DMS114 treated with DMSO at 0.1 percent for 48 hours (cell line): Measurements from ENCODE around the gene PDE6A.

Source experiments
- DNase-seq: peaks from one replicate; lab custom pipeline; 2025; ENCODE audit not compliant: unreplicated experiment; lab: John Stamatoyannopoulos, UW

PDE6A gene

DNA sequence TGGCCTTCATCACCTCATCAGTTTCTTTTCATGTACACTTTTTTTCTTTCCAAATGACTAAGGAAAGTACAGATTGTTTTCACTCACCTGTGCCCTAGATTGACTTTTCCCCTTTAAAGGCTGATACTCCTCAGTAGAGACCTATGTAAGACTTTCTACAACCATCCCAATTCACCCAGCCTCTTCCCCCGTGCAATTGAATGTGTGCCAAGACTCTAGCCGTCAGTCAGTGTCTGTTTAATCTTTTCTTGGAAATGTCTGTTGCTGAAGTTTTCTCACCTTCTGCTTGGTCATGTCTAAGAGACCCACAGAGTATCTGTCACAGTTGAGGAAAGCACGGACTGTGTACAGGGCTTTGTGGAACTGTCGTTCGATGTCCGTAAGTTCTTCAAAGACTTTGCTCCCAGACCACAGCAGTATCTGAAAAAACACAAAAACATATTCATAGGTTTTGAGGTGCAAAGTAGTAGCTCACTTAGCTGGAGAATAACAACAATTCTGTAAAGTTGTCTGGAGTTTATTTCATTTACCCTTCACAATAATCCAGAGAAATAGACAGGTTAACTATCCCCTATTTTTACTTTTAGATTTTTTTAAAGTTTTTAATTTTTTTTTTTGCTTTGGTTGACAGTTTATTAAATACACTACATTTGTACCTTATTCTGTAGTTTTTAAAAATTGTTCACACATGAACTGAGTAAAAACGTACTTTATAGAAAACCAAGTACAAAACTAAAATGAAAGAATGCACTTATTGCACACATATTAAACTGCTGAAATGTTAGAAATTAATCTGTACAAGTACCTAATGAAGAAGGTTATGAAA lies 13.6 kb downstream of the PDE6A start:
- DNase-seq: no peak

DNA sequence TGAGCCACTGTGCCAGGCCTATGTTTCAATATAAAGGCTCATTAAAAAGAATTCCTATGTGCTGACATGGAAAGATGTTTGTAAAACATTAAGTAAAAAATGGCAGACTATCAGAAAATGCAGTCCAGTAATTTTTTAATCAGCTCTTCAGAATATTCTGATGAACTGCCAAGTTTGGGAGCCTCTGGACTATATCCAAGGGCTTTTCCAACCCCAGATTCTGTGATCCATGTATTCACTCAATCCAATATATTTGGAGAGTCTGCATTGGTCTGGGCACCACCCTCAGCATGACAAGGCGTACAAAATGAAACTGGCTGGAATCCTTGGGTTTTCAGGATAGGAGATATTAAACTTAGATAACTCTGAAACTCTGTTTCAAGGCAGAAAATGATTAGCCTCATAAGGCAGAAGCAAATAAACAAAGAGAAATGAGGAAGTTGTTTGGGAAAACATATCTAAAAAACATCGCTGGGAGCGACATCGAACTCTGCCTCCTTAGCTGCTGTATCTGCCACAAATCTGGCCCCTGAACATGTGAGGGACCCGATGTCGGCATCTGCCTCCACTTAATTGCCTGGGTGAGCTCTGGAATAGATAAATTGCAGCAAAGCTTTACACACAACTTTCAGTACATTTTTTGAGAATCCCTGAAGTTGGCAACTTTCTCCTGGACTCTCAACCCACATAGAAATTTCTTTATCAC lies 14.4 kb downstream of the PDE6A start:
- no peak for DNase-seq

DNA sequence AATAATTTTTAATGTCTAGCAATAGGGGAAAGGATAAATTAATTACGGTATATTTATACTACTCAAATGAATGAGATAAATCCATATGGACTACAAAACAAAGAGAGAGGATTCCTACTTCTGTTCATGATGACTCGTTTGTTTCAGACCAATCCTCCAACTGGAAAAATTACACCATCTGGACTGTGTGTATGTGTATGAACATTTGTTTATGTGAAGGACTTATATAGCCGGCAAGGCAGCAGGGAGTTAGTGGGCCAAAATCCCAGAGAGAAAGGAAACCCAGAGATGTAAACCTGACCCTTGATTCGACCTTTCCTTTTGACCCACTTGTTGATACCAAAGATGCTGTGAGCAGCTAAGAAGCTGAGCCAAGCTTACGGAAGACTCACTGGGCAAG lies 20.1 kb downstream of the PDE6A start:
- DNase-seq: no peak

DNA sequence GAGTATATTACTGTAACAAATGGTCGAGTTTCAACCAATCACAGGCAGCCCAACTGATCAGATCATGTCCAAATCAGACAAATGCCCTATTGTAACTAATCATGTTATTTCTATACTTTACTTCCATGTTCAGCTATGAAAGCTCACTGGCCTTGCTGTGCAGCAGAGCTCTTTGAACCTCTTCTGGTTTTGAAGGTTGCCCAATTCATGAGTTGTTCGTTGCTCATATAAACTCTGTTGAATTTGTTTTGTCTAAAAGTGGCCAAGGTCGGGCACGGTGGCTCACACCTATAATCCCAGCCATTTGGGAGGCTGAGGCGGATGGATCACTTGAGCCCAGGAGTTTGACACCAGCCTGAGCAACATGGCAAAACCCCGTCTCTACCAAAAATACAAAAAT lies 21.6 kb downstream of the PDE6A start:
- no peak for DNase-seq

DNA sequence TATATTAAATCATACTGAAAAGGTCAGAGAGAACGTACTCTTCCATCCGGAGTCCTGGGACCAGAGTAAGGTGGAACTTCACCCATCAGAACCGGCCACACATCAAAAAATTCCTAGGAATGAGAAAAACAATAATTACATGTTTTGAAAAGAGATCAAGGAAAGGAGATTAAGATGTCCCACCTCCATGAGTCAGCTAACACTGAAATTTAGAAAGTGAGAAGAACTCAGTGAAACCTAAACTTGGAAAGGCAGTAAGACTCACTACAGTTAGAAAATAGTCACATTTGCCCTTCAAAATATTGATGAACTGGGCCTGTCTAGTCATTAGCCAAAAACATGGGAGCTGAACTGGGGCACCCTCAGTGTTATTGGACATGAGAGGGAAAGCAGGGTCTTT lies 23.0 kb downstream of the PDE6A start:
- no peak for DNase-seq

DNA sequence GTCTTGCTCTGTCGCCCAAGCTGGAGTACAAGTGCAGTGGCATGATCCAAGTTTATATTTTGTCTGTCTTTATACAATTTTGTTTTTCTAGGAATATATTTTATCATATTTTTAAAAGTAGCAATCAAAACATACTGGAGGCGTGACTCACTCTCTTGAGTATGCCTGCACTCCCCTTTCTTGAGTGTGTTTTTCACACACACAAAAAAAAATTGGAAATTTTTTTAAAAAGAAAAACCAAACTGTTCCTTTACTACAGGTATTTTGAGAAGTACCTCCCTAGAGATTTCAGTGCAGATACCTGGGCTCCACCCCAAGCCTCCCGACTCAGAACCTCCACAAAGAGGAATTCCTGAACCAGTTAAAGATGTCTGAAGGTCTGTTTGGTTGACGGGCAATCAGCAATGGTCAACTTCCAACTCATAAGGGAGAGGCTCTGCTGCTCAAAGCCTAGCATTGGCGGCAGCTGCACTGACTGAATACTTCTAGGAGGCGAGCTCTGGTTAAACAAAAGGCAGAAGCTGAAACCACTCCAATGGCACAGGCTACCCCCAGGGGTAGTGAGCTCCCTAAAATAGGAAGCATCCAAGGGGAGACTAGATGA lies 27.4 kb downstream of the PDE6A start:
- no peak for DNase-seq

DNA sequence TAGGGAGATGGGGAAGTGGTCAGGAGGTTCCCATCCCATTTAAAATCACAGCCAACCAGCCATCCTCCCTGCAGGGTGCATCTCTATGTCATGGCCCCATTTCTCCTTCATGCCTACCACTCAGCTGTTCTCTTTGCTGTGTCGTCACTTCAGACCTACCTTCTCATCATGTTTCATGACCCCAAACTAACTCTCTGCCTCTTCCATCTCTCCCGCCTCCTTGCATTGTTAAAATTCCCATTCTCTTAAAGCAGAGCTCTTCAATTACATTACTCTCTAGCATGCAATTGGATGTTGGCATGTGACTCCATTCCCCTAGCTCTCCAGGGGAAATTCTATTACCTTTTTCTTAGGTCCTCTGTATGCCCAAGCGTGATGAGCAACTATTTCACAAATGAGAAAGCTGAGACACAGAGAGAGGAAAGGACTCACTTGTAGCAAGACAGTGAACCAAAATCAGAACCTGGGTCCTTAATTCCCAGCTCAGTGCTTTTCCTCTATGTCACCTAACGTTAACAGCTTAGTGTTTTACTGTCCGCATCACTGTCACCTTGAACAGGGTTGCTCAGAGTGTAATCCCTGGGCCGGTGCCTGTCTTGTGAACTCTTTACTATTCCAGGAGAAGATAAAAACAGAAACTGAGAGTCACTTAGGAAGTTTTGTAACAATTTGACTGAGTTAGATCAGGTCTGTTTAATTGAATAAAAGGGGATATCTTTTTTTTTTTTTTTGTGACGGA lies 28.1 kb downstream of the PDE6A start:
- DNase-seq: no peak

DNA sequence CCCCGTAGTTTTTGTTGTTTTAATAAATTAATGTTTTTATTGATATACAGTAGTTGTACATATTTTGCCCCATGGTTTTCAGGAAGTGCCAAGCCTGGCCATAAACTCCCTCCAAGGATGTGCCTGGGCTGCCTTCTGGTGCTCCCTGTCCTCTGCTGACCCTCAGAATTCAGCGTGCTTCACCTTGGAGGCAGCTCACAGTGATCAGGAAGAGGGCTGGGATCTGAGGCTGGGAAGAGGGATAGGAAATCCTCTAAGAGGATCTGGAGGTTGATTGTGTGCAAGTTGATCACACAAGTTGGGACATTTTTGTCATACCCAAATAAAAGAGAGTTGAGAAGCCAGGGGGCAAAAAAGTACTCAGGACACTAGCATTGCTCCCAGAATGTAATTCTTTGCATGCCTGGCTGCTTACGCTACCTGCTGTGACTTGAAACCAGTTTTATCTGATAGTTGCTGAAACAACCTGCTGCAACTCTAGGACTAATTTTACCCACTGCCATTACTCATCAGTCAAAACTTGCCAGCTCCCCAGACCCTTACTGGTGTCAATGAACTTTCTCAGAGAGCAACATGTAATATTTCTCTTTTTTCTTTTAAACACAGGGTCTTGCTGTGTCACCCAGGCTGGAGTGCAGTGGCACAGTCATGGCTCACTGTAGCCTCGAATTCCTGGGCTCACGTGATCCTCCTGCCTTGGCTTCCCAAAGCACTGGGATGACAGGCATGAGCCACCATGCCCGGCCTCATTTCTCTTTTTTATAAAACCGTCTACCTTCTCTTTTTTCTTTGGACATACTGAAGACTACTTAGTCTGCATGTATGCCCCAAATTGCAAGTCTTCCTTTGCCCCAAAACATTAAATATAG lies 29.0 kb downstream of the PDE6A start:
- DNase-seq: no peak

DNA sequence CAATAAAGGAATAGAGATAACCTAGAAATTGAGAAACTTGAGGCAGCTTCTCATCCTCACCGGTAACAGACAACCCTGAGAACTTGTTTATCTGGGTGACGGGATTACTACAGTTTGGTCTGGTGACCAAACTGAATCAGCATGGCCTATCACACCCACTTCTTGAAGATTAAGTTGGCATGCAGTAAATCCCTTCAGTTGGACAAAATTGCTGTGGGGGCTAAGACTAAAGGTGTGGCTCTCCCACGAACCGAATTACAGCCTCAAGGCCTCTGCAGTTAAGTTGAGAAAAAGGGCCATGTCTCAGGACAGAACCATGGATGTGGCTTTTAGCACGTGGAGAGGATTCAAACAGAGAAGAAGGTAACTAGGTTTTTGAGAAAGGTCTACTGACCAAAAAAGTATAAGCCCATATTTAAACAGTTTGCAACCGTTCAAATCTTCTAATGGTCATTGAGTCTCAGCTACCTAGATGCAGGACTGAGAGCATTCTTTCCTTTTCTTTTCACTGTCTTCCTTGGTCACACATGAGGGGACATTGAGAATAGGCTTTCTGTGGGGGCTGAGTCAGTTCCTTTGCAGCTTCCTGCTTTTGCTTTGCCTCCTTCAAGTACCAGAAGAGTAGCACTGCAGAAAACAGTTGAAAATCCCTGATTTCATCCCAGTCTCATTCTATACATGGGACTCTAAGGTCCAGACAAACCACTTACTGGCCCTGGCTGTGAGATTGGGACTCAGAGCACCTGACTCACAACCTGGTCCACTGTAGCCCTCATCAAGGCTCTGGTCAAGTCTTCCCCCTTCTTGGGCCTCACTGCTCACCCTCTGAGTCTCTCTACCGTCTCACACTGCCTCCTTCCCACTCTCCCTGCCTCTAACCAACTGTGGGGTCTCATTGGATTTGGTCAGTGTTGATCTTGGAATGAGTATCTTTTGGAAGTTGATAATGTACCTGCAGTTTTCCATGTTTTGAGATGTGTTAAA lies 30.9 kb downstream of the PDE6A start:
- DNase-seq: no peak

DNA sequence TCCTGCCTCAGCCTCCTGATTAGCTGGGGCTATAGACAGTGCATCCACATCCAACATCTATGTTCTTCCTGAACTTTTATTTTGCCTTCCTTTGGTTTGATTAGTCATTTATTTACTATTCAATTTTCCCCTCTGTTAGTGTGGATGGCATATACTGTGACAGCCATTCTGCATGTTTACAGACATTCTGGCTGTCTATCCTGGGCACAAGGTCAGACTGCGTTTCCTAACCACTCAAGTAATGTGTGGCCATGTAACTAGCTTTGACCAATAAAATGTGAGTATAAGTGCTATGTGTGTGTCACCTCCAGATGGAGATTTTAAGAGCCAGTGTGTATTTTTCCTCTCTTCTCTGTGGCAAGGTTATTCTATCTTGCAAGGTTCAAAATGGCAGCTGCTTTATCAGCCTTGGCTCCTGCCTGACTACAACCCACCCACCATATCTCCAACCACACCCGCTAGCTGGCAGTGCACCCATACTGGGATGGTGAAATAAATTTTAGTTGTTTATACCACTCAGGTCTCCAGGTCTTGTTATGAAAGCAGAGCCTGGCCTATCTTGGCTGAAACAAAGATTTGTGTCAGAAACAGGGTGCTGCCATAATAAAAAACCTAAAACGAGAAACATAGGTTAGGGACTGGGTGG lies 32.2 kb downstream of the PDE6A start:
- DNase-seq: no peak

DNA sequence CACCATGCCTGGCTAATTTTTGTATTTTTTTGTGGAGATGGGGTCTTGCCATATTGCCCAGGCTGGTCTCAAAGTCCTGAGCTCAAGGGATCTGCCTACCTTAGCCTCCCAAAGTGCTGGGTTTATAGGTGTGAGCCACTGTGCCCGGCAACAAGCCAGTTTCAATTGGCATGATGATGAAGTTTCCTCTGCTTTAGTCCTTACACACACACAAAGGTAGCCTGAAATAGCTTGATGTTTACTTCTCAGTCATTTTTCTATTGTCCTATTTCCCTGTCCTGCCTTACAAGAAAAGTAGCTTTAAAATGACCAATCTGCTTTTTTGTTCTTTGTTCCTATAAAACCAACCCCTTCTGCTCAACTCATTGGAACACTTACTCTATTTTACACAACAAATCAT lies 33.6 kb downstream of the PDE6A start:
- DNase-seq: no peak

DNA sequence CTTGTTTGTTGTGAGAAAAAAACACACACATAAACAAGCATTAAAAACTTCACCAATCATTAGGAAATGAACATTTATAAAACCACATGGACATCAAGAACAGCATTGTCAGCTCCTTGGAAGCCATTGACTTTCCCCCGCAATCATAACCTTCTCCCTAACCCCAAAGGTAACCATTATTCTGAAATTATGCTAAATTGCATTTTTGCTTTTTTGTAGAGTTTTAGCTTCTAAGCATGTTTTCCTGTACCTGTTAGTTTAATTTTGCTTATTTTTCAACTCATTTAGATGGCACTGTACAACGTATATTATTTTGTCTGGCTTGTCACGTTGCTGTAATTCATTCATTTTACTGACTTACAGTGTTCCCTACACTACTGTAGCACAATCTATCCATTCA lies 36.8 kb downstream of the PDE6A start:
- no peak for DNase-seq

DNA sequence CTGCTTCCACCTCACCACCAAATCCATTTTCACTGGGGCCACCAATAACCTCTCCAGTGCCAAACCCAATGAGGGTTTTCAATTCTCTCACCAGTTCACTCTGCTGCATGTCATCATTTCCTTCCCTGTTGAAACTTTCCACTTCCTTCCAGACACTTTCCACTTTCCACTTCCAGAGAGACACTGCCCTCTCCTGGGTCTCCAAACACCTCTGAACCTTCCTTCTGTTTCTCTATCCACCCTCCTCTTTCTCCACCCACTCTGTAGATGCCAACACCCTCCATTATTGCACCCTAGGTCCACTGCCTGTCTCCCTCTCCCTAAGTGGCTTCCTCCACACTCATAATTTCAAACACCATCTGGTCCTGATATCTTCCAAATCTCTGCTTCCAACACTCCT lies 39.6 kb downstream of the PDE6A start:
- no peak for DNase-seq

DNA sequence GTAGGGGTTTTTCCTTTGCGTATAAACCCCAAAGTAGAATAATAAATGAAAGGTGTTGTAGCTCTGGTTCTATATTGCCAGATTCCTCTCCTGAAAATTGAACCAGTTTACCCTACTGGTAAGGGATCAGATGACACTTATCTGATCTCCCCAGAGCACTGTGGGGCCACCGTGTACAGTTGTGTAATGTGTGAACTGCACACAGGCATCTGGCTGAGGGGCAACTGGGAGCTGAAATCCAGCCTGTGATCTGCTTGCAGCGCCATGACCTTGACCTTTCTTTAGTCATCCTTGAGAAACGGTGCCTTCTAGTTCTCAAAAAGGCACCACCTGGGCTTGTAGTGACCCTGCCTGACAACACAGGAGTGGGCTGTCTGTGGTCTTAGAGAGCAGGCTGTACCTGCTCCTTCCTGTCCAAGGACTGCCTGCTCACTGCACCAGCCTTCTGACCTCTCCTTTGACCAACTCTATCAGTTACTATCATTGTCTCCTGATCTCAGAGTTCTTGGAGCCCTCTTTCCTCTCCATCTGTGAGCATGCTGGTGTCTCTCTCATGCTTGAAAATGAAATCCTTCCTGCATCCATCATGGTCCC lies 40.2 kb downstream of the PDE6A start:
- no peak for DNase-seq

DNA sequence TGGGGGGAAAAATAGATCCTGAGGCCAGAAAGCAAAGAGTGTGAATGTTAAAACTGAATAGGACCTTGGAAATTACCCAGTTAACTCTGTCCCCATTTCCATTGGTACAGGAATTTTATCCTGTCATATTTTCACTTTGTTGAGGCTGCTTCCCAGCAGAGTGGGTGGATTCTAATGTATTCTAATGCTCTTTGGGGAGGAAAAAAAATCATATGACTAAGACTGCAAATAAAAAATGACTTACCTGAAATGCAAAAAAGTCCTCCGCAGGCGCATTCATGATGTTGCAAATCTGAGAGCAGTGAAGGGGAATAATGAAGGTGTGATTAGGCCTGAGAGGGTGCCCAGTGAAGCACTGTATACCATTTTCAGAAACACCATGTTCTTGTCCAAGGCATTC lies 41.2 kb downstream of the PDE6A start:
- DNase-seq: no peak

DNA sequence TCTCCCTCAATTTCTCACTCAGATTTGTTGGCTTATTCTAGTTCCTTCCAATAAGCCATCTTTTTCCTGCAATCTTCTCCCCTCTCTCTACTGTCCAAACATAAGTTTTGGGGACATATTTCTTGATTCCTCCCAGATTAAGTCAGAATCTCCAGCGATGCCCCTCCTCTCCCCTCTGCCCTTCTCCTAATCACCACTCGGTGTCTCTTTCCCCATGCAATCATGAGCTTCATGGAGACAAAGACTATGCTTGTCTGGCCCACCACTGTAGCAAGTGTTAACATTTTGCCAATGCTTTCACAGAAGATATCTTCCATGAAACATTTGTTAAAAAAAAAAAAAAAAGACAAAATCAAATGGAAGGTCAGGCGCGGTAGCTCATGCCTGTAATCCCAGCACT lies 42.4 kb downstream of the PDE6A start:
- no peak for DNase-seq

DNA sequence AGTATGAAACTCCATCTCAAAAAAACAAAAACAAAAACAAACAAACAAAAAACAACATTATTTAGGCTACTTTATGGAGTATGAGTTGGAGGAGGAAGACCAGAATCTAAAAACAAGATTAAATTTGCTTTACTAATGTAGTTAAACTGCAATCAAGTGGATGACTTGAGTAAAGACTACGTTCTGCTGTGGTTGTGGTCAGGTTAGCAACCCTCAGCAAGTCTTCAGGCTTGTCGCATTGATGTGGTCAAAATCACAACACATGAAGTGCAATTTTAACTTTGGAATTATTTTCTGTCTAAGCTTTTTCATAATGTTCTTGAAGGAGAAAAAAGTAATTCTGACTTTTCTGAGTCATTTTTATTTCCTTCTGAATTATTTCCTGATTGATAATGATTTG lies 43.1 kb downstream of the PDE6A start:
- no peak for DNase-seq

DNA sequence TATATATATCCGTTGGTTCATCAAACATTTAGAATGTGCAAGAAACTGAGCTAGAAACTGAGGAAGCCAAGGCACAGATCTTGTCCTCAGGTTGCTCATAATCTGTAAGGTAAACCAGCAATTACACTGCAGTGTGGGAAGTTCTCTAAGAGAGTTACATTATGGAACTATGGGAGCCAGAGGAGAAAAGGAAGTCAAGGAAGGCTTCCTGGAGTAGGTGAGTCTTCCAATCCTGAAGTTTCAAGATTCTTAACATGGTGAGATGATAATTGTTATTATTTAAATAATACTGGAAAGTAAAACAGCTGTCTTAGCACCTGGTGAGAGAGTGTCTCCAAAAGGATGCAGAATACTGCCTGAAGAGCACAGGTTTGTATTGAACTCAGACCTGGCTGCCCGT lies 44.2 kb downstream of the PDE6A start:
- no peak for DNase-seq

DNA sequence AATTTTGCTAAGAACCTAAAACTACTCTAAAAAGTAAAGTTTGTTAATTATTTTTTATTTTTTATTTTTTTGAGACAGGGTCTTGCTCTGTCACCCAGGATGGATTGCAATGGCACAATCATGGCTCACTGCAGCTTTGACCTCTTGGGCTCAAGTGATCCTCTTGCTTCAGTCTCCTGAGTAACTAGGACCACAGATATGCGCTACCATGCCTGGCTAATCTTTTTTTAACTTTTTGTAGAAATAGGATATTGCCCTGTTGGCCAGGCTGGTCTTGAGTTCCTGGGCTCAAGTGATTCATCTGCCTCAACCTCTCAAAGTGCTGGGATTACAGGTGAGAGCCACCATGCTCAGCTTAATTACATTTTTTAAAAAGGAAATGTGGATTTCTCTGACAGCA lies 45.8 kb downstream of the PDE6A start:
- DNase-seq: no peak
